Stimulated activated CD8-positive, alpha-beta memory T cell treated with anti-CD3 and anti-CD28 coated beads, Interleukin-12 subunit alpha, Interleukin-12 subunit beta, amount 100 ng/mL, for 24 hours (primary cell): ENCODE results near the gene NUB1.

ENCODE experiments used
- DNase-seq: peaks from one replicate; pipeline ENCODE4 v3.0.0-alpha.2; 2020; ENCODE audit errors: extremely low read depth

The NUB1 gene

GRCh38 chr7:151313857-151314256 is 27.8 kb upstream of the NUB1 start:
- DNase-seq = no peak

DNA sequence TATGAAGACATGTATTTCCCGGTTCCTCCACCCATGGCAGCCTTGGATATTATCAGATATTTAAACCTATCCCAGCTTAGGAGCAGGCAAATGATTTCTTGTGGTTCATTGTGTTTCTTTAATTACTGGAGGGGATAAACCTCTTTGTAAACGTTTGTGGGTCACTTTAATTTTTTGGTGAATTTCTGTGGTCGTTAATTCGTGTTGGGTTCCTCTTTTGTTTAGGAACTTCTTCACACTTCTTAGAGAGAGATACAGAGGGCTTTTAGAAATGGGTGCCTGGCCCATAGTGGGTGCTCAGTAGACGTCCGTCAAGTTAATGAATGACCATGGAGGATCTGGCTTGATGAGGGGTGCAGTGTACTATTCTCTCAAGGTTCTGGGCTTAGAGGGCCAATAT is 27.2 kb upstream of the NUB1 start:
- no peak for DNase-seq

DNA sequence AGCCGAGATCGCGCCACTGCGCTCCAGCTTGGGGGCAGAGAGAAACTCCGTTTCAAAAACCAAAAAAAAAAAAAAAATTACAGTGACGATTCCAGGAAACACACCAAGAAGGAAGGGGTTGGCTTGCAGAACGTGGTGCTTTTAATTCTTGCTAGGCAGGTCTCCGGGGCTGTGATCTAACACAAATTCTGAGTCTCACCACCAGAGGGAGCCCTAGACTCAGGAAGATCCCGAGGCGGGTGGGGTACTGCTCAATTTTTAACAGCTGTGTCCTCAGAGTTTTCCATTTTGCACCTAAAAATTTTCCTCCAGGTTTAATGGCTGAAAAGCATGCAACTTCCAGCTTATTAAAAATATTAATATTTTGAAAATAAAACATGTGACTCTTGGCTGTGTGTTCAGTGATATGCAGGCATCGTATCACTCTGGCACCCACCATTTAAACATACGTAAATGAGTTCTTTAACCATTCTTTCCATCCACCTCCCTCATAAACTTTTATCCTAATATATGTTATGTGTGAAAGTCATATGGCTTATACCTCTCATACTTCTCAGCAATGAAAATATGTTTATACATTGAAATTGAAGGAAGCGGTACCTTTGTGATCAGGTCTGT is 26.5 kb upstream of the NUB1 start:
- peak; percentile 27 for DNase-seq

GRCh38 chr7:151316896-151317295 is 24.7 kb upstream of the NUB1 start:
- DNase-seq = no peak

DNA sequence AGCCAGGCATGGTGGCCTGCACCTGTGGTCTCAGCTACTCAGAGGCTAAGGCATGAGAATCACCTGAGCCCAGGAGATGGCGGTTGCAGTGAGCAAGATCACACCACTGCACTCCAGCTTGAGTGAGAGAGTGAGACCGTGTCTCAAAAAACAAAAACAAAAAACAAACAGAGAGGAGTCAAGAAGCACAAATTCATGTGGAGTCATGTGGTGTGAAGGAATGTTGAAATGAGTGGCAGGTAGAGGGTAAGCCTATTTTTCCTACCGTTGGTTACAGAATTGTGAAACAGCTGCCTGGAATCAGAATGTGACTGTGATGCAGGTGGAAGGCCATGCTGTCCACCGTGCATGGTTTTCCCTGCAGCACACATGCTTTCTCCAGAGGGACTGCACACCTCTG is 23.7 kb upstream of the NUB1 start:
- no peak for DNase-seq

DNA sequence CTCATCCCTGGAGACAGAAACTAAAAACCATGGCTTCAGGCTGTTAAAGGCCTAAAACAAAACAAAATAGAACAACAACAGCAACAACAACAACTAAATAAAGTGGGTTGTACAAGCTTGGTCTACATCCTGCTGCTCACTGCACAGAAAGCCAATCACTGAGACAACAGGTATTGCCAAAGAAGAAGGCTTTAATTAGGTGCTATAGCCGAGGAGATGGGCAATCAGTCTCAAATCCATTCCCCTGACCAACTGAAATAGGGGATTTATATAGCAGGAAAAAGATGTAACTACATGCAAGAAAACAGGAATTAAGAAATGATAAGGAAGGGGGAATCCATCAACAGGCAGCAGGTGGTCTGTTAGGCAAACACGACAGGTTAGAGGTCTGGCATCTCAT is 22.4 kb upstream of the NUB1 start:
- DNase-seq = no peak

DNA sequence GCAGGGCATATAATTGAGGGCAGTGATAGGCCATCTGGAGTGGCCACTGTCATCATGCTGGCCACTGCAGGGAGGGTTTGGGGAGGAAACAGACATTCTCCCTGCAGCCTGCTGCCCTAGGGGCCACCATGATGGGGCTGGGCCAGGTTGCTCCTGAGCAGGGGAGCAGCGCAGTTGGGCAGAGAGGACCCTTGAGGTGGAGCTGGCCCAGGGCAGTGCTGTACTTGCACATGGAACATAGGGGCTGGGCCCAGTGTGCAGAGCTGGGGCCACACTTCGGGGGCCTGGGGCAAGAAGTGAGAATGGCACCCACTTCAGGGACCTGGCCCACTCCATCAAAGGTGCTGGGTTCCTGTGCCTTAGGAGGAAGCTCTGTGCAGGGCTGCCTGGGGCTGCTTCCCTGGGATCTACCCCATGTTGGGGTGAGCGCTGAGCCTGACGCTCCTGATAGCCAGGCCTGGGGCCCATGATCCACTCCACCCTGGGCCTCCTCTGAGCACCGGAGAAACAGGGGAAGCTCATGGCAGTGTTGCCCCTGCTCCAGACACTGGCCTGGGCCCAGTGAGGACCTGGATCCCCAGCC is 21.3 kb upstream of the NUB1 start:
- DNase-seq = no peak

GRCh38 chr7:151321341-151321740 is 20.3 kb upstream of the NUB1 start:
- DNase-seq = no peak

- DNase-seq = no peak
These were observed 18.7 kb upstream of the NUB1 start for GRCh38 chr7:151322906-151323305.

DNA sequence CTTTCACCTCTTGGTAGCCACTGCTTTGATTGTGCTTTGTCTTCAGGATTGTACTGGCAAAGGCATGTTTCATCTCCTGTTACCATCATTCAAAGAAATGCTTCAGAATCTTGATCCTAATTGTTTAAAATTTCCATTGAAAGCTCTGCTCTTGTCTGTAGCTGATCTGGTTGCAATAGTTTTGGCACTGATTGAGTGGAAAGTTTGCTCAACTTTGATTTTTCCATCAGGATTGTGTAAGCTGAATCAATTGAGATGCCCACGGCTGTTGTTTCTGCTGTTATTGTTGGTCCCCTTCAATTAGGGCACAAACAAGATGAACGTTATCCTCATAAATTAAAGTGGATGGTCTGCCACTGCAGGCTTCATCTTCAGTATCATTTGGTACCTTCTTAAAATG is 14.6 kb upstream of the NUB1 start:
- DNase-seq = no peak

GRCh38 chr7:151327659-151328058 is 14.0 kb upstream of the NUB1 start:
- DNase-seq = no peak

DNA sequence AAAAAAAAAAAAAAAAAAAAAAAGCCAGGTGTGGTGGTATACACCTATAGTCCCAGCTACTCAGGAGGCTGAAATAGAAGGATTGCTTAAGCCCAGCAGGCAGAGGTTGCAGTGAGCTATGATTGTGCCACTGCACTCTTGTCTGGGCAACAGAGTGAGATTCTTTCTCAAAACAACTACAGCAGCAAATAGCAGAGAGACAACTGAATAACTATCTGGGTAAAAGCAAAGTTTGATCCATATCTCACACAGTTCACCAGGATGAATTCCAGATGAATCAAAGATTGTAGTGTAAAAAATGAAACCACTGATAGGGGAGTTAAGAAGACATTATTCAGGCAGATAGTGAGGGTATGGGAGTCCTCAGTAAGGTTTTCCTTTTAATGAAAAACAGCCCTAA is 11.4 kb upstream of the NUB1 start:
- no peak for DNase-seq

GRCh38 chr7:151330661-151331060 is 11.0 kb upstream of the NUB1 start:
- no peak for DNase-seq

DNA sequence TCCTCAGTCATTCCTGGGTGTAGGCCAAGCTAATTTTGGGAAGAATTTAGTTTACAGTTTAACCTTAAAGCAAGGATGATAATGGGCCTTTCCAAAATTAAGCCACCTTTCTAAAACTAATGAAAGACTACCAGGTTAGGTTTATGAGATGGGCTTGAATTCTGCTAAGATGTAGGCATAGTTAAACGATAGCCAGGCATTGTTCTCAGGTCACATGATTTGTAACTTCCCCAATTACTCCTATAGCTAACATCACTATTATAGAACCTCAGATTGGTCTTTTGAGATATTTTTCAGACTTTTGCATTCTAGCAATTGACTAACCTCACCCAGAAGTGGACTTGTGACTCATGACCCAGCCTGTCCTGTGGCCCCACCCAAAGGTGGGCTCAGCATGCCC is 7.0 kb upstream of the NUB1 start:
- DNase-seq = no peak

DNA sequence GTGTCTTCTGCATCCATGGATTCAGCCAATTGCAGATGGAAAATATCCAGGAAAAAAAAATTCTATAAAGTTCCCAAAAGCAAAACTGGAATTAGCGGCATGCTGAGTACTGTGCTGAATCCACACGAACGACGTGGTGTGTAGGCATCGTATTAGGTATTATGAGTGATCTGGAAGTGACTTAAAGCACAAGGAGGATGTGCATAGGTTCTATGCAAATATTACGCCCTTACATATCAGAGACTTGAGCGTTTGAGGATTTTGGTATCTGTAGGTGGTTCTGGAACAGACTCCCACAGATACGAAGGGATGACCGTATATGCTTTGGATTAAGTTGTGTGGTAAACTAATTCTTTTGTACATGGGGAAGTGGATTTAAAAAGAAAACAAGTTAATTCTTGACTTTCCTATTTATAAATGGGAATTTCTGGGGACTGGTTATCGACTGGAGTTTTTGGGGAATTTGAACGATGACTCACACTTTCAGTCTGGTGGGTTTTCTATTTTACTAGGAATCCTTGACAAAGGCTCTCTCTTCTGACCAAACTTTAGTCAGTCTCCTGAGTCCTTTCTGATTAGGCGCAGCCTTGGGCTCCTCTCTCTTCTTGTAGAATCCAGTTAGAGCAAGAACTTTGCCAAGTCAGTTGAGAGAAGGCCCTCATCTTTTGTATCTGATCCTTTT is 5.4 kb upstream of the NUB1 start:
- DNase-seq = no peak

- no peak for DNase-seq
These were observed 4.3 kb upstream of the NUB1 start for GRCh38 chr7:151337346-151337745.

- no peak for DNase-seq
These were observed 2.8 kb upstream of the NUB1 start for GRCh38 chr7:151338809-151339208.

- no peak for DNase-seq
These were observed 1.8 kb upstream of the NUB1 start for GRCh38 chr7:151339651-151340382.

DNA sequence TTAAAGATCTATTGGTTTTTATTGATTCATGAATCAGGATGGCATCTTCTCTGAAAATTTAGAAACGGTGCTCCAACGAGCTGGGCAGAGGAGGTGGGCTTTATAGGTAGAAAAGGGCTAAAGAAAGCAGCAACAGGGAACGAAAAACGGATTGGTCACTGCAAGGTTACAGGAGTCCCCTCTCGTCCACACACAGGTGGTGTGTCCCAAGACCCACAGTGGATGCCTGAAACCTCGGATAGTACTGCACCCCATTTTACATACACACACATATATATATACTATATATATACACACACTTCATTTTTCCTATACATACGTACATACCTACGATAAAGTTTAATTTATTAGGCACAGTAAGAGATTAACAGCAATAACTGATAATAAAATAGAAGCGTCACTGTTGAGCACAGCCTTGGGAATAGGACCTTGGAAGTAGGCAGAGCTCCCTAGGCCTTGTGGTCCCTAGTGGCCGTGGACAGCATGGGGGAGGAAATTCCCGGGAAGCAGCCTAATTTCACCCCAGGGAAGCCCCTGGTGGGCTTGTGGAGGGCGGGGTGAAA is 737 bp upstream of the NUB1 start:
- DNase-seq = no peak

GRCh38 chr7:151342102-151342646 is 562 bp downstream of the NUB1 start:
- no peak for DNase-seq

- DNase-seq = no peak
These were observed 1.2 kb downstream of the NUB1 start for GRCh38 chr7:151342811-151343210.

- DNase-seq = no peak
These were observed 1.9 kb downstream of the NUB1 start for GRCh38 chr7:151343516-151343915.
